ENCODE results near the gene C5.
A peak's percentile ranks its signal among the peaks of the same experiment; 100 is the strongest.

The C5 gene

GRCh38 chr9:120965344-120966012 is 84.6 kb downstream of the C5 start:
- no peaks in the 10 kb centered on the region for H3K27me3 ChIP-seq (ENCODE audit: insufficient read depth, low read length)
- H3K9me3 ChIP-seq (ENCODE audit: low read length): no peaks in the 10 kb centered on the region
- H2AFZ ChIP-seq (ENCODE audit: low read depth, low read length): no peak overlapping the region
- no peaks in the 10 kb centered on the region for H3K36me3 ChIP-seq (ENCODE audit: insufficient read depth, low read length)
- H3K4me3 ChIP-seq (ENCODE audit: low read length): no peak overlapping the region
- peaks cover 31% of the 10 kb centered on the region for H3K4me1 ChIP-seq (ENCODE audit: insufficient read depth, low read length)

- H3K36me3 ChIP-seq (ENCODE audit: insufficient read depth, low read length): peaks cover 2% of the 10 kb centered on the region
- peaks cover 31% of the 10 kb centered on the region for H3K4me1 ChIP-seq (ENCODE audit: insufficient read depth, low read length)
- H2AFZ ChIP-seq (ENCODE audit: low read depth, low read length): peak overlapping the region; percentile 10
- no peak overlapping the region for H3K4me3 ChIP-seq (ENCODE audit: low read length)
- H3K9me3 ChIP-seq (ENCODE audit: low read length): no peaks in the 10 kb centered on the region
- no peaks in the 10 kb centered on the region for H3K27me3 ChIP-seq (ENCODE audit: insufficient read depth, low read length)
Observed at GRCh38 chr9:120961936-120962335, 88.1 kb downstream of the C5 start.

- no peak overlapping the region for H2AFZ ChIP-seq (ENCODE audit: low read depth, low read length)
- H3K36me3 ChIP-seq (ENCODE audit: insufficient read depth, low read length): peaks cover 2% of the 10 kb centered on the region
- H3K9me3 ChIP-seq (ENCODE audit: low read length): no peaks in the 10 kb centered on the region
- no peak overlapping the region for H3K4me3 ChIP-seq (ENCODE audit: low read length)
- H3K4me1 ChIP-seq (ENCODE audit: insufficient read depth, low read length): peaks cover 18% of the 10 kb centered on the region
- no peaks in the 10 kb centered on the region for H3K27me3 ChIP-seq (ENCODE audit: insufficient read depth, low read length)
Observed at GRCh38 chr9:120960001-120960400, 90.1 kb downstream of the C5 start.

DNA sequence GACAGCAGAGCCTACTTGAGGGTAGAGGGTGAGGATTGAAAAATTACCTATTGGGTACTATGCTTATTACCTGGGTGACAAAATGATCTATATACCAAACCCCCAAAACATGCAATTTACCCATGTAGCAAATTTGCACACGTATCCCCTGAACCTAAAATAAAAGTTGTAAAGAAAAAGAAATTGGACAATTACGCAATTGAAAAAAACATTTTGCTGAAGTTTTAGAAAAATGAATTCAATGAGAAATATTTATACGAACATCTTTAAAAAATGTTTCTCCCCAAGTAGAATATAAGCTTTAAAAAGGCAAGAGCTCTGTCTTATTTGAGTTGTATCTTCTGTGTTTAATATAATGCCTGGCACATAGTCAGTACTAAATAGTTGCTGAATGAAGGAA is 93.2 kb downstream of the C5 start:
- no peak overlapping the region for H3K4me3 ChIP-seq (ENCODE audit: low read length)
- H3K27me3 ChIP-seq (ENCODE audit: insufficient read depth, low read length): no peaks in the 10 kb centered on the region
- no peaks in the 10 kb centered on the region for H3K9me3 ChIP-seq (ENCODE audit: low read length)
- peaks cover 2% of the 10 kb centered on the region for H3K36me3 ChIP-seq (ENCODE audit: insufficient read depth, low read length)
- no peak overlapping the region for H2AFZ ChIP-seq (ENCODE audit: low read depth, low read length)
- peaks cover 6% of the 10 kb centered on the region for H3K4me1 ChIP-seq (ENCODE audit: insufficient read depth, low read length)

DNA sequence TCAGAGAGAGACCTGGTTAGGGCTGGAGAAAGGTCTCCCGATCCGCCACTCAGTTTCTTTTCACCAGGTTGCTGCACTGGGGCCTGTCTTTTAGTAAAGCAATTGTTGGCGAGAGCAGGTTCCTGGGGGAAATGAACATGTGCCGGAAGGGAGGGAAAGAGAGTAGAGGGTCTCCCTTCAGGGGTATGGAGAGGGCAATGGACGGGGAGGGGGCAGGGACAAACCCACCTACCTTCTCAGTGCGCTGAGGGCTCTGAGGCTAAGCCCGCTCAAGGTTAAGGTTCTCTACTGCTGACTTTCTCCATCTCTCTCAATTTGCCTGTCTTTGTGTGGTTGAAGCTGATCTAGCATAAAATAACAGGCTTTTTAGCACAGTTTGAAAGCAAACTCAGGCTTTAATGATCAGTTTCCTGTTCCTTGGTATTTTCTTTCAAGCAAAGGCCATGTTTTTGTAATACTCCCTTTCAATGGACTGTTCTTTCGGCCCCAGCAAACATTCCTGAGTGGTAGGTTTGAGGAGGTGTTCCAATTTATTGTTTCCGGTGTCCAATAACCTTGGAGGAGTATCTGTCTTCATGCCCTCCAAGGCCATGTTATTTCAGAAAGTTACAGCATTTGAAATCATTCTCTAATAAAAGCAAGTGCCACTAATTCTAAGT is 98.0 kb downstream of the C5 start:
- Histone ChIP-seq H3K36me3 (ENCODE audit: insufficient read depth, low read length) (no peaks in the 10 kb centered on the region), H3K27me3 (ENCODE audit: insufficient read depth, low read length) (no peaks in the 10 kb centered on the region), H2AFZ (ENCODE audit: low read depth, low read length) (no peak overlapping the region), H3K4me3 (ENCODE audit: low read length) (no peak overlapping the region), H3K4me1 (ENCODE audit: insufficient read depth, low read length) (no peaks in the 10 kb centered on the region), H3K9me3 (ENCODE audit: low read length) (no peaks in the 10 kb centered on the region)

GRCh38 chr9:120950421-120951388 is 99.4 kb downstream of the C5 start:
- no peaks in the 10 kb centered on the region for H3K4me1 ChIP-seq (ENCODE audit: insufficient read depth, low read length)

GRCh38 chr9:120949290-120949689 is 100.8 kb downstream of the C5 start:
- Histone ChIP-seq H3K4me3 (ENCODE audit: low read length) (no peak overlapping the region), H3K36me3 (ENCODE audit: insufficient read depth, low read length) (no peaks in the 10 kb centered on the region), H2AFZ (ENCODE audit: low read depth, low read length) (no peak overlapping the region), H3K27me3 (ENCODE audit: insufficient read depth, low read length) (no peaks in the 10 kb centered on the region), H3K9me3 (ENCODE audit: low read length) (no peaks in the 10 kb centered on the region), H3K4me1 (ENCODE audit: insufficient read depth, low read length) (no peaks in the 10 kb centered on the region)

More at GRCh38 chr9:120950421-120951388, 99.4 kb downstream of the C5 start:
- H3K4me3 ChIP-seq (ENCODE audit: low read length): no peak overlapping the region
- no peaks in the 10 kb centered on the region for H3K9me3 ChIP-seq (ENCODE audit: low read length)
- H3K36me3 ChIP-seq (ENCODE audit: insufficient read depth, low read length): no peaks in the 10 kb centered on the region
- no peaks in the 10 kb centered on the region for H3K27me3 ChIP-seq (ENCODE audit: insufficient read depth, low read length)
- H2AFZ ChIP-seq (ENCODE audit: low read depth, low read length): no peak overlapping the region

DNA sequence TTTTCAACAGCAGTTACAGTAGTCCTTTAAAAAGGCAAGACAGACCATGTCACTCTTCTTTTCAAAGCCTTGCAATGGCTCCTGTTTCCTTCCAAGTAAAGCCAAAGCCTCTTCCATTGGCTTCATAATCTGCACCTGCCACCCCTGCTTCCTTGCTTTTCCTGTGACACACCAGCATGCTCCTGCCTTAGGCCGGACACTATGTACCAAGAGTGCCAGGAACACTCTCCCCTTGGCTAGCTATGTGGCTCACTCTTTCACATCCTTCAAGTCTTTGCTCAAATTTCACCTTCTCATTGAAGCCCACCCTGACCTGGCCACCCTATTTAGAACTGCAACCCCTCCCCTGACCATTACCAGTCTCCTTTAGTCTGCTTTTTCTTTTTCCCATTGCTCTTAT is 101.3 kb downstream of the C5 start:
- no peak overlapping the region for H2AFZ ChIP-seq (ENCODE audit: low read depth, low read length)
- no peaks in the 10 kb centered on the region for H3K27me3 ChIP-seq (ENCODE audit: insufficient read depth, low read length)
- H3K4me1 ChIP-seq (ENCODE audit: insufficient read depth, low read length): no peaks in the 10 kb centered on the region
- no peaks in the 10 kb centered on the region for H3K36me3 ChIP-seq (ENCODE audit: insufficient read depth, low read length)
- H3K4me3 ChIP-seq (ENCODE audit: low read length): no peak overlapping the region
- H3K9me3 ChIP-seq (ENCODE audit: low read length): no peaks in the 10 kb centered on the region

DNA sequence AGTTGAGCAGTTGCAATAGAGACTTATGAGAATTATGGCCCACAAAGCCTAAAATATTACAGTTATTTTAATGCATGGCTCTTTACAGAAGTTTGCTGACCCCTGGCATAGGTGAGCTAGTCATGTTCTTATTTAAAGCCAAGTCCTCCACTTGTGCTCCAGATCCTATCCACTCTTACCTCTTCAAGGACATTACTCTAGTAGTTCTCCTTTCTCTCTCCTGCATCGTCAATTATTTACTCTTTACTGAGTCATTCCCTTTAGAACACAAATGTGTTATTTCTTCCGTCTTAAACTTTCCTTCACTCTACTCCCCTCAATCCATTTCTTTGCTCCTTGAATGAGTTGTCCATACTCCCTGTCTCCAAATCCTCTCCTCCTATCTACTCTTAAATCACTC is 102.9 kb downstream of the C5 start:
- Histone ChIP-seq H3K27me3 (ENCODE audit: insufficient read depth, low read length) (no peaks in the 10 kb centered on the region), H3K4me1 (ENCODE audit: insufficient read depth, low read length) (peaks cover 6% of the 10 kb centered on the region), H3K4me3 (ENCODE audit: low read length) (no peak overlapping the region), H2AFZ (ENCODE audit: low read depth, low read length) (no peak overlapping the region), H3K36me3 (ENCODE audit: insufficient read depth, low read length) (no peaks in the 10 kb centered on the region), H3K9me3 (ENCODE audit: low read length) (no peaks in the 10 kb centered on the region)

- H3K4me1 ChIP-seq (ENCODE audit: insufficient read depth, low read length): peaks cover 7% of the 10 kb centered on the region
- no peaks in the 10 kb centered on the region for H3K36me3 ChIP-seq (ENCODE audit: insufficient read depth, low read length)
- H2AFZ ChIP-seq (ENCODE audit: low read depth, low read length): no peak overlapping the region
- no peaks in the 10 kb centered on the region for H3K27me3 ChIP-seq (ENCODE audit: insufficient read depth, low read length)
- H3K4me3 ChIP-seq (ENCODE audit: low read length): no peak overlapping the region
- H3K9me3 ChIP-seq (ENCODE audit: low read length): no peaks in the 10 kb centered on the region
Observed at GRCh38 chr9:120946259-120946658, 103.8 kb downstream of the C5 start.

DNA sequence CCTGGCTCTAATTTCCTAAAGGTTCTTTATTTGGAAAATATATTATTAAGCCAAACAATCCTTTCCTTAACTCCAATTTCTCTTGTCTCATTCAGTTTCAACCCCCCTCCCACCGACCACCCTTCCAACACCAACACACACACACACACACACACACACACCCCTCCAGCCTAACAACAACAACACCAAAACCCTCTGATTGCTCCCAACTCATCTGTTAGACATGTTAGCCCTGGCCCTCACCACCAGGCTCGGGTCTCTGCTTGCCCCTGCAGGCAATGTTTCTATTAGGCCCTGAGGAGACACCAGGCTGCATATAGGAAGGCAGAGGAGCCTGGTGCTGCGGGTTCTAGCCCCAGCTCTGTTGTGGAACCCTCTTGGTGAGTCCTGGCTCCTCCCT is 105.1 kb downstream of the C5 start:
- no peaks in the 10 kb centered on the region for H3K9me3 ChIP-seq (ENCODE audit: low read length)
- no peaks in the 10 kb centered on the region for H3K27me3 ChIP-seq (ENCODE audit: insufficient read depth, low read length)
- H3K4me3 ChIP-seq (ENCODE audit: low read length): no peak overlapping the region
- no peaks in the 10 kb centered on the region for H3K36me3 ChIP-seq (ENCODE audit: insufficient read depth, low read length)
- no peak overlapping the region for H2AFZ ChIP-seq (ENCODE audit: low read depth, low read length)
- H3K4me1 ChIP-seq (ENCODE audit: insufficient read depth, low read length): peaks cover 7% of the 10 kb centered on the region

DNA sequence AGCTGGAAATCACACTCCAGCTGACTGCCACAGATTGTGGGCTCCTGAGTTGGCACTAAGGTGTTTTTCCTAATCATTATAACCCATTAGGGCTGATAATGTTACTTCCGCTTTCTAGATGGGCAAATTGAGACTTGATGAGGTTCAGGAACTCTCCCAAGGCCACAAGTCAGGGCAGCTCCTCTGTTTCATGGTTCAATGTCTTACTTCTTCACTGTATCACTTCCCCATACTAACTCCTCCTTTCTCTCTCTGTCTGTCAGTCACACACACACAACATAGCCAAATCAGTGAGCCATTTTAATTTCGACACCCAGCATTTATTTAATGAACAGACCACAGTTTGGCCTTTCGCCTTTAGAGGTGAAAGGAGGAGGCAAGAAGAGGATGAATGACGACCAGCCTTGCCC is 105.6 kb downstream of the C5 start:
- H3K4me3 ChIP-seq (ENCODE audit: low read length): no peak overlapping the region
- no peaks in the 10 kb centered on the region for H3K9me3 ChIP-seq (ENCODE audit: low read length)
- H3K36me3 ChIP-seq (ENCODE audit: insufficient read depth, low read length): no peaks in the 10 kb centered on the region
- no peaks in the 10 kb centered on the region for H3K27me3 ChIP-seq (ENCODE audit: insufficient read depth, low read length)
- peaks cover 7% of the 10 kb centered on the region for H3K4me1 ChIP-seq (ENCODE audit: insufficient read depth, low read length)
- H2AFZ ChIP-seq (ENCODE audit: low read depth, low read length): no peak overlapping the region
